NCI-H1694 (cell line): Measurements from ENCODE around the gene RIMS1.

Experiments used
- DNase-seq: peaks from one replicate; lab custom pipeline; 2025; lab: John Stamatoyannopoulos, UW

Gene RIMS1, protein sequence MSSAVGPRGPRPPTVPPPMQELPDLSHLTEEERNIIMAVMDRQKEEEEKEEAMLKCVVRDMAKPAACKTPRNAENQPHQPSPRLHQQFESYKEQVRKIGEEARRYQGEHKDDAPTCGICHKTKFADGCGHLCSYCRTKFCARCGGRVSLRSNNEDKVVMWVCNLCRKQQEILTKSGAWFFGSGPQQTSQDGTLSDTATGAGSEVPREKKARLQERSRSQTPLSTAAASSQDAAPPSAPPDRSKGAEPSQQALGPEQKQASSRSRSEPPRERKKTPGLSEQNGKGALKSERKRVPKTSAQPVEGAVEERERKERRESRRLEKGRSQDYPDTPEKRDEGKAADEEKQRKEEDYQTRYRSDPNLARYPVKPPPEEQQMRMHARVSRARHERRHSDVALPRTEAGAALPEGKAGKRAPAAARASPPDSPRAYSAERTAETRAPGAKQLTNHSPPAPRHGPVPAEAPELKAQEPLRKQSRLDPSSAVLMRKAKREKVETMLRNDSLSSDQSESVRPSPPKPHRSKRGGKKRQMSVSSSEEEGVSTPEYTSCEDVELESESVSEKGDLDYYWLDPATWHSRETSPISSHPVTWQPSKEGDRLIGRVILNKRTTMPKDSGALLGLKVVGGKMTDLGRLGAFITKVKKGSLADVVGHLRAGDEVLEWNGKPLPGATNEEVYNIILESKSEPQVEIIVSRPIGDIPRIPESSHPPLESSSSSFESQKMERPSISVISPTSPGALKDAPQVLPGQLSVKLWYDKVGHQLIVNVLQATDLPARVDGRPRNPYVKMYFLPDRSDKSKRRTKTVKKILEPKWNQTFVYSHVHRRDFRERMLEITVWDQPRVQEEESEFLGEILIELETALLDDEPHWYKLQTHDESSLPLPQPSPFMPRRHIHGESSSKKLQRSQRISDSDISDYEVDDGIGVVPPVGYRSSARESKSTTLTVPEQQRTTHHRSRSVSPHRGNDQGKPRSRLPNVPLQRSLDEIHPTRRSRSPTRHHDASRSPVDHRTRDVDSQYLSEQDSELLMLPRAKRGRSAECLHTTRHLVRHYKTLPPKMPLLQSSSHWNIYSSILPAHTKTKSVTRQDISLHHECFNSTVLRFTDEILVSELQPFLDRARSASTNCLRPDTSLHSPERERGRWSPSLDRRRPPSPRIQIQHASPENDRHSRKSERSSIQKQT (N-terminal part only)

DNA sequence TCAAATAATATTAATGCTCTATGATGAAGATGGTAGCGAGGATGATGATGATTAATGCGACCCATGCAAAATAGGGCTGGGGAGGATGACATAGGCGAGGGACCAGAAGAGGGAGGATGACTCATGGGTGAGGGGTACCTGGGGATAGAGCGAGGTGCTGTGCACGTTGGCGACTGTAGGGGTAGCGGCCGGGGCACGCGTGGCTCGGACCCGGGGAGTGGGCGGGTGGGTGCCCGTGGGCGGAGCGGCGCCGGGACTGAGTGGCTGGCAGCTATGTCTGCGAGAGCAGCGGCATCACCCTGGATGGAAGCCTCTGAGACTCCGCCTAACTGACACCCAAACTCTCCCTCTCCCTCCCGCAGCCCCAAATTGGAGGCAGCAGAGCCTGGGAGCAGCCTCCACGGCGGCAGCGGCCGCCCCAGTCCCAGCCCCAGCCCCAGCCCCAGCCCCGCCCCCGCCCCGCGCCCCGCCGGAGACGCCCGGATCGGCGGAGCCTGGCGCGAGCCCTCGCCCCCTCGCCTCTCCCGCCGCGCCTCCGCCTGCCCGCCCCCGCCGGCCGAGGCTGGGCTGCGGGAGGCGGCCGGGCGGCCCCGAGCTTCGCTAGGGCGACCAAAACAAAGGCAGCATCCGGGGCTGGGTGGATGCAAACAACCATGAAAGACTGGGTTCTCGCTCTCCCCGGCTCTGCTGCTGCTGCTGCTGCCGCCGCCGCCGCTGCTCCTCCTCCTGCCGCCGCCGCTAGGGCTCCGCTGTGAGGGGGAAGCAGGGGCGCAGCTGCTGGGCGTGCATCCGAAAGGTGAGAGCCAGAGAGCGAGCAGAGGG, at the start of gene RIMS1:
TSS of gene RIMS1 (plus strand) at position 367 of the 822 bp plus-strand sequence. CDS start 474 bp downstream, outside the sequence.
- DNase-seq, result peak; percentile 8

DNA sequence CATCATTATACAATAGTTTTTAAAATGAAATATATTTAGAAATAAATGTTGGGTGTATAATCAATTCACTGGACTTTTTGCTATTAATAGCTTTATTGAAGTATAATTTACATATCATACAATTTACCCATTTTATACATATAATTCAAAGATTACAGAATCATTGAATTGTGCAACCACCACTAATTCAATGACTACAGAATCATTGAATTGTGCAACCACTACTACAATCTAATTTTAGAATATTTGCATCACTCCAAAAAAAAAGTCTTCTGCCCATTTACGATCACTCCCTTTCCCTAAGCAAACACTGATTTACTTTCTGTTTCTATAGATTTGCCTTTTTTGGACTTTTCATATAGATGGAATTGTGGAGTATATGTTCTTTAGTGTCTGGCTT, 35.1 kb upstream of the RIMS1 start:
- DNase-seq, result no peak

DNA sequence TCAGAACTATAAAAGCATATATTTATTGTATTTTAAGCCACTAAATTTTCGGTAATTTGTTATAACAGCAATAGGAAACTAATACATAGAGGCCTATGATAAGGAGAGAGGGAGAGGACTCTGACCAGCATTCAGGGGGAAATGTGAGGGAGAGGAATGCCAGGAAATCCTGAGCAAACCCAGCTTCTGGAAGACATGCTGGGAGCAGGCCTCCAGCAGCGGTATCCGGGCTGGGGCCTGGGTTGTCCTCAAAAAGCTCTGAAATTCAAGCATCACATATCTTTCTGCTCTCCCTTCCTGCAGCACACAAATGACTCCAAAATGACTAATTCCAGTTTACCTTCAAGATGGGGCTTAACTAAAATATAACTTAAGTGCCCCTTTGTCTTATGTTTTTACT, 33.4 kb upstream of the RIMS1 start:
- DNase-seq, result no peak

DNA sequence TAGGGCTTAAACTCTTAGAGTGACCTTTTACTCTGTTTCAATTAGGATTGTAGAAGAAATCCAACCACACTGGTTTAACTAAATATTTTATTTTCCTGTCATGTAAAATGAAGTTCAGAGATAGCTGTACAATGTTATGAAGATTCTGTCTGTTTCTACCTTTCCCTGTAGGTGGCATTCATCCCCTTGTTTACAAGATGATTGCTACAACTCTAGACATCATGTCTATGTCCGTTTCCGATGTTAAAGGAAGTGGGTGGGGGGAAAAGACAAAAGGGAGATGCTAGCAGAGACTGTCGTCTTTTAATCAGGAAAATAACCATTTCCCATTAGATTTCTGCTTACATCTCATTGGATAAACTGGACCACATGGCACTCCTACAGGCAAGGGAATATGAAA, 30.9 kb upstream of the RIMS1 start:
- no peak for DNase-seq

DNA sequence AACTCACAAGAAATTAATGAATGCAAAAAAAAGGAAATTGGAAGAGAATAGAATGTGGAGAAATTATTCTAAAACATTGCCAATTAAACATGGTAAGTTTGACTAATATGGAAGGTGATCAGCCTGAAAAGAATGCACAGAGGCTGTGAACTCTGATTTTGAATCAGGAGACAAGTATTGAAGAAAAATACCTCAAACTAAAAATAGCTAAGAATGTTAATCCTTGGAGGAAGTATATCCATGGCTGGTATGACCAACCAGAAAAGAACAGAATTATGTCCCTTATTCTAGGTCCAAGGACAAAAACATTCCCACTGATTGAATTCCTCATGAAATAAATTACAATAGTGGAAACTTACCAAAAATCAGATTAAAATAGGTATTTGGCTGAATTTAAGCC, 7.3 kb upstream of the RIMS1 start:
- no peak for DNase-seq

DNA sequence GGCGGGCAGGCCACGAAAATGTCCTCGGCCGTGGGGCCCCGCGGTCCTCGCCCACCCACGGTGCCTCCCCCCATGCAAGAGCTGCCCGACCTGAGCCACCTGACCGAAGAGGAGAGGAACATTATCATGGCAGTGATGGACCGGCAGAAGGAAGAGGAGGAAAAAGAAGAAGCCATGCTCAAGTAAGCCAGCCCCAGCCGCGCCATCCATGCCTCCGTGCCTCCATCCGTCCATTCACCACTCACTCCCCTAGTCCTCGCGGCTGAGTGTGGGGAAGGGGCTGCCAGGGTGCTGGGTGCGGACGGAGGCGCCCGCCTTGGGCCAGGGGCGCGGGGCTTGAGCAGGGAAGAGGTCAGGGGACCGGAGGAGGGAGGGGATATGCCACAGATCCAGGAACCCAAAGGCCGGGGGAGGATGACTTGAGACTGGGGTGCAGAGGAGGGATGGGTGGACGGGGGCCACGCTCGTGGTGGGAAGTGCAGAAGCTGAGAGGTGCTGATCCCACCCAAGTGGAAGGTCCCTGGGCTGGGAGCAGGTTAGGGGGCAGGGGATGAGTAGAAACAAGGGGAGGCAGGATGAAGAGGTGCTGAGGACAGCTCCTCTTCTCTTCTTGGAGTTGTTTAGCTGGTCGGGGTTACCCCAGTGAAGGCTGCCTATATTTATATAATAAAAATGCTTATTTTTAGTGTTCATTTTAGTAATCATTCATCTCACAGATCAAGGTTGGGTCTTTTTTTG, 825 bp downstream of the RIMS1 start:
- no peak for DNase-seq

DNA sequence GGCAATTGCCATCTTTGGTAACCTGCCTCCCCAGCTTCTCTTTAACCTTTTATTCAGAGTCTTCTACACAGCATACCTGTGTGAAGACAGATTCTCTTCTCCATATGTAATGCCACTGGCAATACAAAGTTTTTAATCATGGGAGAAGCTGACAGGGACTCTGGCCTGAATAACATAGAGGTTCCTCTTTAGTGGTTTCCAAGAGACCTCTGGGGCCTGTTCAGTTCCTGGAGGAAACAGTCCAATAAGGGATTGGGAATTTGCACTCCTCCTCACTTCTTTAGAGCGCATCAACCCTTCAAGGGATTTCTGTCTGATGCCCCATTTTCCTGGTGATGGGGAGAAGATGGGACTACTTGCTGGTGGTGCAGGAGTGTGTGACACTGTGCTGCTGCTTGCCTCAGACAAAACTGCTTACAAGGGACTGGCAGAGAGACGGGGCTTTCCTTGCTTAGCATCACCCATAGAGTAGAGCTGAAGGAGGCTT, 1.4 kb downstream of the RIMS1 start:
- no peak for DNase-seq

DNA sequence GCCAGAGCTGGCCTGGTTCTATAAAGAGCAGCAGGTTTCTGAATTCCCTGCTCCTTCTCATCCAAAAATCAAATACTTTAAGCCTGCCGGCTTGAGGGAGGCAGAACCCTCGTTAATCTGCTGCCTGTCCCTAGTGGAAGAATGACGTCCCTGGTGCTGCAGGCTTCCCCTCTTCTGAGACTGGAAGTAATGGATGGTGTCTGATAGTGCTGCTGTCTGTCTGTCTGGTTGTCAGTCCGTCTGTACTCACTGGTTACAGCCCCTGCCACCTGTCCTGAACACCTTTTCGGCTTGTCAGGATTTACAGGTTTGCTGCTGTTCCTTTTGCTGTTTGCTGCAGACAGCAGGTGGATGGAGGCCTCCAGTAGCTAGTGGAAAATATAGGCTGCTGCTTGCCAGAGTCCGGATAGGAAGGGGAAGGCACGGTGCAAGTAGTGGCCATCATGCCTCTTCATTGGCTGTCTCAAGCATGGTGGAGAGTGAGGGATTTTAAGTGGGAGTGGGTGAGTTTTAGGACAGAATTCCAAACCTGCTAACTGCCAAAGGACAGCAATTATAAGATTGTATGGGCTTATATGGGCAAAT, 2.5 kb downstream of the RIMS1 start:
- DNase-seq, result no peak

DNA sequence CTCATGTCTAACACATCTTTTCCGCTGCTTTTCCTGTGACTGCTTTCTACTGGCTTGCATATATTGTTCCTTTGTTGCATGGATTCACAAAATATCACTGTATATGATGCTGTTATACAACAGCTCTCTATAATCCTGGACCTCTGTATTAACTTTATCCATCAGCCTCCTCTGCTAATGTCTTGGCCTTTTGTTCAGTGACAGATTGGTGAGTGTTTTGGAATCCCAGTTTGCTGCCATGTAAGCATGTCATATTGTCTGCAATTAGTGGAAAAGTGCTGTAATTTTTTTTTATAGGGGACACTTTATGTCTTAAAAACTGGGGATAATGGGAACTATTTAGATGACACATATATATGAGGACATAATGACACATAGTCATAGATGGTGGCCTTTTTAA, 3.0 kb downstream of the RIMS1 start:
- DNase-seq, result no peak

DNA sequence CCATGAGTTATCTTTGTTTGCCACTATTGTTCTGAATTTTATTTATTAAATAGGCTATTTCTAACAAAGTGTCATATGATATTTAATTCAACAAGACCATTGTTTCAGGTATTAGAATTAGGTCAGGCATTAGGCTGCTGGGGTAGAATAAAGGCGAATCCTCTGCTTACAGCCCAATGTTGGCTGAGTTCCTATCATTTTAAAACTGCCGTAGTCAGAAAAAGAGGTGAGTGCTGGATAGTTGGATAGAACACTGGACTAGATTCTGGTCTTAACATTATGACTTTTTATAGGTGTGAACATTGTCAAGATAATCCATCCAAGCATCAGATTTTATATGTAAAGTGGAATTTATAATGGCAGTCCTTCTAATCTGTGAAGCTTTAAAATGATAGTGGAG, 6.3 kb downstream of the RIMS1 start:
- DNase-seq, result no peak

DNA sequence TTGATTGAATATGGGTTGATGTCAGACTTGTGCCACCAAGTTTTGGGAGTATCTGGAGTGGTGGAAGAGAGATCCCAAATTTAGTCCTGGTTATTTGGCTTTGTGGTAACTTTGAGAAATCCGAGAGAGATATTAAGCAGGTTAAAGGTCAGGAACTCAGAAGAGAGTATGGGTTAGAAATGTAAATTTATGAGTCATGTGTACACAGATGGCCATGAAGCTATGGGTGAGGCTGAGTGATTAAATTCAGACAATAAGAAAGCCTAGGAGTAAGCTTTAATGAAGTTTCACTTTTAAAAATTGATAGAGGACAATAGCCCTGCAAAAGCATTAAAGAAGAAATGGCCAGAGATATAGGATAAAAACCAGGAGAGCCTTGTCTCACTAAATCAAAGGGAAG, 14.3 kb downstream of the RIMS1 start:
- no peak for DNase-seq

DNA sequence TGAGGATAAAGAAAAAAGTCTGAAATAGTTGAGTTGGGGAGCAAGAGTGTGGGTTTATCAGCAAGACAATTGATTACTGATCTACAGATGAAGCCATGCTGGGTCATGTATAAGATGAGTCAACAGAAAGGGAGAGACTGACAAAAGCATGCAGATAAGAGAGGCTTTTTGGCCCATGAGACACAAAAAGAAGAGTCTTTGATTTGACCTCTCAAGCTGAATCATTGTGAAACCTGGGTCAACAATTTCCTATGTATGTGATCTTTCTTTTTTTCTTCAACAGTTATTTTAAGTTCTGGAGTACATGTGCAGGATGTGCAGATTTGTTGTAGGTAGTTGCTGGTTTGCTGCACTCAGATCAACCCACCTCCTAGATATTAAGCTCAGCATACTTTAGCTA, 15.9 kb downstream of the RIMS1 start:
- no peak for DNase-seq

DNA sequence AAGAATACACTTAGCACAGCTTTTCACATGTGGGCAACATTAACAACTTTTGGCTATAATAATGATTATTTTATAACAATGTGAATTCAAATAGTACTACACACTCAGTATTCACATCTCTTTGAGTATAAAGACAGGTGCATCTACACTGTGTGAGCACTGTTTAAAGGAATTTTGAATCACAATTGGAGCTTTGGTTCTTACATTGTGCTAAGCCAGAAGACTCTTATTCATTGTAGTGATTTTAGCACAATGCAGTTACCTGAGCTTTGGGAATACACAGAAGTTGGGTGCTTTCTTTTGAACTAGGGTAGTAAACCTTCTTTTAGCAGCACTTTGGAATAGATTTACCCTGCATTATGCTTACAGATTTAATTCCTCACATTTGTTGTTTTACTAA, 20.5 kb downstream of the RIMS1 start:
- no peak for DNase-seq

DNA sequence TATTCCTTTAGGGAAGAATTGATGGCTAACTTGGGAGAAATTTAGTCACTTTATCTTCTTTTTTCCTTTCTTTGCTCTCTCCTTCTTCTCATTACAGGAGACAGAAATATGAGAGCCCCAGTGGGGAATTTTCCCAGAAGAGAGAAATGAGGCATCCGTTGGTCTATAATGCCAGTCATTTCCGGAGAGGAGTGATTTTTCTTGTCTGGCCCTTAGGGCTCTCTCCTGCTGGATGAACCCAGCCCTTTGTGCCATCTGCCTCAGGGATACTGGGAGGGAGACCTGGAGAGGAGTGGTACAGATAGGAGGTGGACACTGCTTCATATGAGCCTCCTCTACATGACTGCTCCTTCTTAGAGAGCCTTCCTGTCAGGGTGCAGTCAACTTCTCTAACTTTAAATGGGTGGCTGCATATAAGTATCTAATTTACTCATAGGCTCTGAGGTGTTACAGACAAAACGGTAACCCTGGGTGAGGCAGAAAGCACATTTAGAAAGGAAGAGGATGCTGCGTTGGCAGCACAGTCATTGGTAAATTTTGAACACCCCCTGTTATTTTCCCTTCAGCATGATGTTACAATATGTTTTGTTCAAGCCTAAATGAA, 21.9 kb downstream of the RIMS1 start:
- no peak for DNase-seq

DNA sequence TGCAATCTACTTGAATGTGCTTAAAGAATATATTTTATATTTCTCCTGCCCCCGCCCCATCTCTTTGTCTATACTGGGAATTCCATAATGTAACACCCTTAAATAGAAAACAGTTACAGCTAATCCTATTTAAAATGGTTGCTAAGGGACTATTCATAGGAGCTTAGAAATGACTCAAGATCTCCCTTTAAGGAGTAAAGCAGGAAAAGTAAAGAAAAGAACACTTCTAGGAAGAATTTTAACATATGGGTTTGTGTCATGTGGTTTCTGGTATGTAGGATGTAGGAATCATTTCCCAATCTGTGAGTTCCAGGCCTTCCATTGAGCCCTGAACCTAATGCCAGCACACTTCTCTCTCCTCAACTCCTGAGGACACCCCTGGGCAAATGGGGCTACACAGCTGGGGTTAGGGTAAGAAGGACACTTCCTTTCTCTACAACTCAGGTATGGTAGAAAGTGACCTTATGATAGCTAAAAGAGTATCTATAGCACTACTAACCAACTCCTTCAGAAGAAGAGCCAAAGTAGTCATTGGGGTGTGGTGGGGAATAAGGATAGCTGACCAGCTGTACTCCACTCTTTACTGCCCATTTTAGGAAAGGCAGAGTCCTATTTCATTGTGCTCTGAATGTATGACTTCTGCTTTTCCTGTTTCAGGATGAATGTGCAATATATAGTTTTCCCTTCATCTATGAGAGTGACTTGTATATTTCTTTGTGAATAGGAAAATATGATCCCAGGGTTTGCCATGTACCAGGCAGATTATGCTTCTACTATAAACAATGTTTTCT, 27.3 kb downstream of the RIMS1 start:
- no peak for DNase-seq

DNA sequence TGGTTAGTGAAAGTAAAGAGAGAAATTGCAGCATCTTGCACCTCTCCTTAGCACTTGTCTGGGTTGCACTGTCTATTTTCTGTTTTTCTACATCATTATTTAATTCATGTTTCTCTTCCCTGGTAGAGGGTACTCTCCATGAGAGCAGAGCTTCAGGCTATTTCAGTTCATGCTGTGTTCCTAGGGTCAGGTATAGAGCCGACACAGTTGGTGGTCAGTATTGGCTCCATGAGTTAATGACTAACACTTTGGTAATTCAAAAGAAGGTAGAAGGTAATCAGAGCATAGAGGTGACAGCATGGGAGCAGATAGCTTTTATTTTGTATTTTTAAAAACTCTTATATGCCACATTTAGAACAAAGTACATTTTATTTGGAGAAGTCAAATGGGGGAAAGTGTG, 42.7 kb downstream of the RIMS1 start:
- no peak for DNase-seq

DNA sequence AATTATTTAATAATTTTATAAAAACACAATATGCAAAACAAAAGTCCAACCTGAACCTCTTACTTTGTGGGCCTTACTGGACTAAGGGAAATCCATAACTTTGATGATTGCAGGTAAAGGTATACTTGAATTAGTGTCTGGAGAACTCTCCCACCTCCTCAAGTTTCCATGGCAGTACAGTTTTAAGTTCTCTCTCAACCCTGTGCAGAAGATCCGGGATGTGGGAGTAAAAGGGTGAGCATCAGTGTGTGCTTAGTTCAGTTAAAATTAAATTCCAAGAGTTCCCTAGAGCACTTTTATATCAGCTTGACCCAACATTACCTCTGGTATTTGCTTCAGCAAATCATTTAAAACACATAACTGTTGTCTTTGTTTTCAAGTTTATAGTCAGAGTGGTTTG, 47.5 kb downstream of the RIMS1 start:
- DNase-seq, result no peak

DNA sequence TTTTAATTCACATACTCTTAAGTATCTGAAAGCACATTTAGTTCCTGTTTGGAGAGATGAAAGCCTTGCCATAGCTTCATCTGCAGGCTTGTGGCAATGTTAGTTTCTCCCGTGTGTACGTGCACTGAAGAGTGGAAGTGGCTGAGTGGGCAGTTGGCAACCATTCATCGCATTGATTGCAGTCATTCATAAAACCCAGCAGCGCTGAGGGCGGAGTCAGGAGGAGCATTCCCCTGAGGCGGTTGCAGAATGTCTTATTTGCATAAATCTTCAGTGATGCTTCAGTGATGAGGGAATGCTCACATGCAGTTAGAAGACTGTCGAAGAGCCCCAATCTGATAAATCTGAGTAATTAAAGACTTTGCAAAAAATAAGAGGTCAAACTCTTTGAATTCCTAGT, 79.1 kb downstream of the RIMS1 start:
- no peak for DNase-seq

DNA sequence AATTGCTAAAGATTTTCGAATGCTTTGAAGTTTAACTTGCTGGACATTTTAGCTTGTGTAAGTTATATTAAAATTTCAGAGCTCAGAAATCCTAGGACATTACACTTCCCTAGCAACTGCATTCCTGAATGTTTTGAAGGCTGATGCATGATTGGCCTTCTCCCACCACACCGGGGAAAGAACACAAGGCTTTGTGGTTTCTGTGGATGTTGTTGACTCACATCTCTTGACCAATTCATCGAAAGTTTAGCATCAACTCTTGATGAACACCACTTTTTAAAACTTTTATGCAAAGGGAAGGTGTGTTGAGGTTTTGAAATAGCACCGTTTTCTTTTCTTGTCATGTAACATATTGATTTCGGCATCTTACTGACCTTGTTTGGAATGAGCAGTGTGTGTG, 81.1 kb downstream of the RIMS1 start:
- DNase-seq, result no peak
